Activated naive CD4-positive, alpha-beta T cell treated with anti-CD3 and anti-CD28 coated beads, Interleukin-2, amount 50 U/mL, for 16 hours (primary cell): ENCODE results near the gene RNF148.
"Not testable (repeated sequence)": the region's sequence is repeated elsewhere in the genome, so short reads cannot be mapped to it uniquely, and the experiment has no call there.

Experiments
- DNase-seq: peaks from one replicate; pipeline ENCODE4 v3.0.0-alpha.2; 2020

The RNF148 gene

DNA sequence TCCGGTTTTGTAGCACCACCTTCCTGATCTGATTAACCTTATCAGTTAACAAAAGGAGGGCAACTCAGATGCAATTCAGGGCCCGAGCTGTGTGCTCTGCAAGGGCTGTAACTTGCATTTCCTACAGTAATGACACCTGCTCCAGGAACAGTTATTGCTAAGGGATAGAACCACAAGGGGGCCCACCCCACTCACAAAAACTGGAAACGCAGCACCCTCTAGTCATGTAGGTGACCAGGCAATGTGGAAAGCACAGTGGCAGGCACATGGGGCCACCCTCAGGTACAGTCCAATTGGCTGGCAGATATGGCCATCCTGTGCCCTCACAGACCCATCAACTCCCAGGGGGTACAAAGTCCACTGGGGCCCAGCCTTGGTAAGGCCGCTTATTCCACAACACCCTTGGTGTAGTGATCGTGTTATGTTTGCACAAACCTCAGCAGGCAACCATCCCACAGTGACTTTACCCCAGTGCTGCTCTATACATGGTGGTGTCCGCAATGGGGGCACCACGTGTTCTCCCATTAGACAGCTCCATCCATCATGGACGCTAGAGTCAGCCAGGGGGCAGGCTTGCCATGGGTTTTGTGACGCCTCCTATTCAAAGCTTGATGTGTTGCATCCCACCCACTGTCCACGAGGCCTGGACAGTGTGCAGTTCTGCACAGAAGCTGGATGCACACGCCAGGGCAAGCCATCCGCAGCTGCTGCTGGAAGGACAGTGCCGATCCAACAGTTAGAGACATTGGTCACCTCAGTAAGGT is 13.2 kb downstream of the RNF148 start:
- DNase-seq, result no peak

GRCh38 chr7:122688400-122688998 is 14.2 kb downstream of the RNF148 start:
- no peak for DNase-seq

GRCh38 chr7:122686360-122686878 is 16.3 kb downstream of the RNF148 start:
- no peak for DNase-seq

DNA sequence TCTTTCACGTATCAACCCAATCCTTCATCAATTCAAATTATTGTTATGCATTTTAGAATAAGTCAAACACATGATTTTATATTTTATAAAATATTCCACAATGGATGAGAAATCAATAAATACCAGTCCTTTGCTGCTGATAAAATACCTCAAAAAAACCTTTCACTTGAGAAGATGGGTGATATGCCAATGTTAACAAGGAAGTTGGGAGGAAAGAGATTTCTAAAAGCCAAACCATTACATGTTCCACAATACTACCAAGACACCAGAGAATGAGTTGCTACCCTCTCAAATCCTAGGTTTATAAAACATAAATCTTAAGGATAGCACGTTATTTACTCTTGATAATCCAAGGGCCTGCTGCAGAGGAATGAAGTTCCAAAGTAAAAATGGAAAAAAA is 18.2 kb downstream of the RNF148 start:
- no peak for DNase-seq

DNA sequence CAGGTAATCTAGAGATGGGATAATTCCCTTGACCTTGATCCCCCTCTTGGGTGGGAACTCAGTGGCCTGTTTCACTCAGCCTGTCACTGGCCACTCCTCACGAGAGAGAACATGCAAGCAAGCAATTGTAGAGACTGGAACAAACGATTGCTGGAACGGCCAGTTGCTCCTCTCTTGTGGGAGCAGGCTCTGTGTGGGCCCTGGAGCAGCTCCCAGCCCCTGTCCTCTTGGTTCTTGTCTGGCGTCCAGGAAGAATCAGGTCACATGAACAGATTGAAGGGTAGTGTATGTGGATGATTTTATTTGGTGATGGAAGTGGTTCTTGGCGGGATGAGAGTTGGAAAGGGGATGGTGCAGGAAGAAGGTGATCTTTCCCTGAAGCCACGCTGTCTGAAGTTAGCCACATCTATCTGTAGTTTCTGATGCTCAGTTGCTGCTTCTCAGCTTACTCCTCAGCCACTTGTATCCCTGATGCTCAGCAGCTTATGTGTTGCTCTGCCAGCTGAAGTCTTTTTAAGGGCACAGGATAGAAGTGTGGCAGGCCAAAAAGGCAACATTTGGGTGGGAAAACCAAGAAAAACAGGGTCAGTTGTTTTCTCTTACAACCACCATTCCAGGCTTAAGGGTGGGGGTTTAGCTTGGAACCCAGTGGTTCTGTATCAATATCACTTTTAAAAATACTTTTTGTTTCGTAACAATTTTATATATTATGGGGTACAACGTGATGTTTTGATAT is 19.7 kb downstream of the RNF148 start:
- no peak for DNase-seq

DNA sequence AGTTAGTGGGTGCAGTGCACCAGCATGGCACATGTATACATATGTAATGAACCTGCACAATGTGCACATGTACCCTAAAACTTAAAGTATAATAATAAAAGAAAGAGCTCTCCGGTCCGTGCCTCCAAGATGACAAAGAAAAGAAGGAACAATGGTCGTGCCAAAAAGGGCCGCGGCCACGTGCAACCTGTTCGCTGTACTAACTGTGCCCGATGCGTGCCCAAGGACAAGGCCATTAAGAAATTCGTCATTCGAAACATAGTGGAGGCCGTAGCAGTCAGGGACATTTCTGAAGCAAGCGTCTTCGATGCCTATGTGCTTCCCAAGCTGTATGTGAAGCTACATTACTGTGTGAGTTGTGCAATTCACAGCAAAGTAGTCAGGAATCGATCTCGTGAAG is 21.5 kb downstream of the RNF148 start:
- DNase-seq, result not testable (repeated sequence)

DNA sequence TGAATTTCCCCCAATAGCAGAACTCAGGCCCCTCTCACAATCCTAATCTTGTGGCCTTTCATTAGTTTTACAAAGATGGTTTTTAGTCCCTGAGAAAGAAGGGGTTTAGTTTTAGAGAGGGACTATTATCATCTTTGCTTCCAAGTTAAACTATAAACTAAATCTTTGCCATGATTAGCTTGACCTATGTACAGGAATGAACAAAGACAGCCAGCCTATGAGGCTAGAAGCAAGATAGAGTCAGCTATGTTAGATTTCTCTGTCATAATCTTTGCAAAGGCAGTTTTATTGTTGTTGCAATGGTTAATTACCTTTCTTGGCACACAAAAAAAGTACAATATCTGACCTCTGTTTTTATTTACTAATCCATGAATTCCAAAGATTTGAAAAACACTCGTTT is 22.9 kb downstream of the RNF148 start:
- no peak for DNase-seq

DNA sequence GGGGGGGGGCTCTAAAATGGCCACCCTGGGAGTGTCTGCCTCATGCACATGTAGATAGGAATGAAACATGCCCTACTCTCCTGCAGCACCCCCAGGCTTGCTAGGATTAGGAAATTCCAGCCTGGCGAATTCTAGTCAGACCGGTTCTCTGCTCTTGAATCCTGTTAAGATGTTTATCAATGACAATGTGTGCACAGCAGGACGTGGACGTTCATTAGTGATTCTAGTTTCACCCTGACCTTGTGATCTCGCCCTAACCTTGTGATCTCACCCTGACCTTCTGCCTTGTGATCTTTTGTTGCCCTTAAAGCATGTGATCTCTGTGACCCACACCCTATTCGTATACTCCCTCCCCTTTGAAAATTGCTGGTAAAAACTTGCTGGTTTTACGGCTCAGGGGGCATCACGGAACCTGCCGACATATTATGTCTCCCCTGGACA is 23.4 kb downstream of the RNF148 start:
- DNase-seq, result not testable (repeated sequence)

DNA sequence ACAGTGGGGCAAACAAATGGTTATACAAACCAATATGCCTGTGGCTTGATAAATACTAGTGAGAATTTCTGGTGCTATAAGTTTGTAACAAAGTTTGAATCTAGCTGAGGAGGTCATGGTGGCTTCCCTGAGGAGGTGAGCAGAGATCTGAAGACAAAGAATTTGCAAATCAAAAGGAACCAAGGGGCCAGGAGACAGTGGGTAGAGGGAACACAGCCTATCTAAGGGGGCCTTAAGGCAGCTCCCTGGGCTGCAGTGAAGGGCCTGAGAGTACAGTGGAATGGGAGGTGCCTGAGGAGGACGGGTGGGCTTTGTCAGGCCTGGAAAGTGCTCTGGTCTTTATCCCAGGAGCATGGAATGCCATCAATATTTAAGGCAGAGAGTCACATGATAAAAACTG is 25.6 kb downstream of the RNF148 start:
- DNase-seq, result no peak

- no peak for DNase-seq
These were observed 26.3 kb downstream of the RNF148 start for GRCh38 chr7:122676466-122676865.

DNA sequence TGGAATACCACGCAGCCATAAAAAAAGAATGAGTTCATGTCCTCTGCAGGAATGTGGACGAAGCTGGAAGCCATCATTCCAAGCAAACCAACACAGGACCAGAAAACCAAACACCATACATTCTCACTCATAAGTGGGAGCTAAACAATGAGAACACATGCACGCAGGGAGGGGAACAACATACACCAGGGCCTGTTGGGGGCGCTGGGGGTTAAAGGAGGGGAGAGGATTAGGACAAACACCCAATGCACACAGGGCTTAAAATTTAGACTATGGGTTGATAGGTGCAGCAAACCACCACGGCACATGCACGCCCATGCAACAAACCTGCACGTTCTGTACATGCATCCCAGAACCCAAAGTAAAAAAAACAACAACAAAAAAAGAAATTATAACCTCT is 27.1 kb downstream of the RNF148 start:
- DNase-seq, result no peak

- DNase-seq, result no peak
These were observed 27.7 kb downstream of the RNF148 start for GRCh38 chr7:122675011-122675410.

GRCh38 chr7:122674502-122674901 is 28.2 kb downstream of the RNF148 start:
- DNase-seq, result no peak

DNA sequence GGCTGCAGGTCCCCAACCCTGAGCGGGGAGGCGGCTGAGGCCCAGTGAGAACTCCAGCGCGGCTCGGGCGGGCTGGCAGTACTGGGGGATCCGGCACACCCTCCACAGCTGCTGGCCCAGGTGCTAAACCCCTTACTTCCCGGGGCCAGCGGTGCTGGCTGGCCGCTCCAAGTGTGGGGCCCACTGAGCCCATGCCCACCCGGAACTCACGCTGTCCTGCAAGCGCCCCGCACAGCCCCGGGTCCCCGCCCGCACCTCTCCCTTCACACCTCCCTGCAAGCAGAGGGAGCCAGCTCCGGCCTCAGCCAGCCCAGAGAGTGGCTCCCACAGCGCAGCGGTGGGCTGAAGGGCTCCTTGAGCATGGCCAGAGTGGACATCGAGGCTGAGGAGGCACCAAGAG is 28.8 kb downstream of the RNF148 start:
- no peak for DNase-seq

GRCh38 chr7:122672536-122672935 is 30.2 kb downstream of the RNF148 start:
- DNase-seq, result no peak

GRCh38 chr7:122663733-122664132 is 39.0 kb downstream of the RNF148 start:
- no peak for DNase-seq

- no peak for DNase-seq
These were observed 43.9 kb downstream of the RNF148 start for GRCh38 chr7:122658856-122659255.

DNA sequence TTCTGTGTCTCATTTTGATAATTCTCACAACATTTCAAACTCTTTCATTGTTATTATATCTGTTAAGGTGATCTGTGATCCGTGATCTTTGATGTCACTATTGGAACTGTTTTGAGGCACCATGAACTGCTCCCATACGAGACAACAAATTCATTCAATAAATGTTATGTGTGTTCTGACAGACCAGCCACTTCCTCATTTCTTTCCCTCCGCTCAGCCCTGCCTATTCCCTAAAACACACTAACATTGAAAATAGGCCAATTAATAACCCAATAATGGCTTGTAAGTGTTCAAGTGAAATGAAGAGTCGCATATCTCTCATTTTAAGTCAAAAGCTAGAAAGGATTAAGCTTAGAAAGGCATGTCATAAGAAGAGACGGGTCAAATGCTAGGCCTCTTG is 49.0 kb downstream of the RNF148 start:
- DNase-seq, result no peak

- DNase-seq, result no peak
These were observed 49.8 kb downstream of the RNF148 start for GRCh38 chr7:122652876-122653275.
